Measurements from ENCODE around the gene BRD7.

The BRD7 gene

DNA sequence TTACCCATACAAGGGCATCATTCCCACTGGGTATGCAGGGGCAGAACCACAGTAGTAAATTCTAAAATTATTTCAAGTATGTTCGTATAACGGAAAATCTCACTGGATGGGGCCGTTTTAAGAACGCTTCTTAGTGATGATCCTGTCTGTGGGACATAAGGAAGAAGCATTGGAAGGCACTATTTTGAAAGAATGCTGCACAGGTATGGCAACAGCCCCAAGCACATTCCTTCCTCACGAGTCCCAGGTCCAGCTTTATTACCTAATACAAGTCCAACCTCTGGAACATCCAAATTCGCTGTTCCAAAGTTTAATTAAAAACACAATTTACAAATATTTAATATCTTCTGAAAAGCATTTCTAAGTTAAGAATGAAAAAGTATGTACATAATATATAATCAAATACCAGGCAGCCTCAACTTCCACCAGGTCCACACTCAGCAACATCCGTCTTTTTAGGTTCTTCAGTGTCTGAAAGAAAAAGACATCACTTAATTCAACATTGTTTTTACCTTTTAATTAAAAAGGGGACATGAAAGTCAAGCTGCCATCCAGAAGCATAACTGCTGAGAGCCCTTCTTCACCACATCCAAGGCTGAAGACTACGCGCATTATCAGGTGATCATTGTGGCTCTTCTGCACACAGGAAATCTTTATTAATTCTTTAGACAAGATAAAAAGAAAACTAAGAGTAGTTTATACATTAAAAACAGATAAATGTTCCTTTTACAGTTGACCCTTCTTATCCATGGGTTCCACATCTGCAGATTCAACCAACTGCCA lies 49.8 kb downstream of the BRD7 start:
- no peak for DNase-seq

DNA sequence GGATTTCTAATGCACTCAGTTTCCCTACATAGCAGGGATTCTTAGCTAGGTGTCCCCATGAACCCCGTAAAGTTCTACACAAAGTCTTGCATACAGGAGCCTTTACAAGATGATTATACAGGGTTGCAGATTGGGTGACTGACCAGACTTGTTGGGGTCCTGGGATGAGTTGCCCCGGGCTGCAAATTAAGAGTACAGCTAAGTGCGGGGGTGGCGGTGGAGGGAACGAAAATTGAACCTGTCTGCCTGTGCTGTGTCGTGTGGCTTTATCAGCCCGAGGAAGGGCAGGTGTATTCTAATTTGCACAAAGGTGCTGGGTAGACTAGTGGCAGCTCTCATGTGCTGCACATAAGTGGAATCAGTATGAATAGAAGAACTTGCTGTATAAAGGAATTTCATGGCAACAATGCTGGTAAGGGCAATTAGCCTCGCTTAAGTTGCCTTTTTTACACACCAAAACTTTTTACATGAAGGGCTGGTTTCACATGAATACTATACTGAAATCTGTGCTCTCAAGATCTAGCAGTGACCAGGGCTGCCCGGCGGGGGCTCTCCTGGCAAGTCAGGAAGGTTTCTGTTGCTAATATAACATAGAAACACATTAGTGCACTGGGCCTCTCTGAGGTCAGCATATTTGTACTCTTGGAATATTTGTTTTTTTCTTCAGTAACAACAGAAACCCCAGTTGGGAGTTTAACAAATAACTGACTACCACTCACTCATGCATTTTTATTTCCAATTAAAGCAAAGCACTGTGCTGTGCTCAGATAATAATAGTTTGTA lies 51.7 kb downstream of the BRD7 start:
- DNase-seq = no peak

DNA sequence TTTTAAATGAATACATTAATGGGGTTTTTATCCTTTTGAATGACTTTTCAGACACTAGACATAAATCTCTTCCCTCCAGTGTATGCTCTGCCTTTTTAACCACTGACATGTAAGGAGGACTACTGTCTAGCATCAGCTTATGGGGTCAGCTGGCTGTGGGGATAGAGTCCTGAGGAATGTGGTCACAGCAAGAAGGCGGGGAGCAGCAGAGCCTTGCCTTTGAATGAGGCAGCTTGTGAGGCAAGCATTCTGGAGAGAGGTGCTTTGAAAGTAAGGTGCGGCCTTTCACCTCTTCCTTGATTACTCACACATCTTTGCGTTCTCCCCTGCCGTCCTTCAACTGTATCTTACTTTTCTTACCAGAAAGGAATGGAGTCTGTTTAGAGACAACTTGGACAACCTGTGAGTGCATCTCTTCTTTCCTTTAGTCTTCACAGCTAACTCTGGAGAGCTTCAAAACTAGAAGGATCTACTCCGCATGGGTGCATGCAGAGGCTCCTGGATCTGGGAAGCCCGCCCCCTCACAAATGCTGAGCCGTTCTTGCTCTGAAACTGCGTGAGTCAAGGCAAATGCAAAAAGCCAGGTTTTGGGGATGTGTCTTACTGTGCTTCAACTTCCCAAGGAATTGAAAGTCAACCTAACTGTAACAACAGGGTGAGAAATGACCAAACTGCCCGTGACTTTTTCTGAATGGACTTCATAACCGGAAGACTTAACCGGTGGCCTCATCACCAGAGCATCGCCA lies 52.5 kb downstream of the BRD7 start:
- DNase-seq = no peak

DNA sequence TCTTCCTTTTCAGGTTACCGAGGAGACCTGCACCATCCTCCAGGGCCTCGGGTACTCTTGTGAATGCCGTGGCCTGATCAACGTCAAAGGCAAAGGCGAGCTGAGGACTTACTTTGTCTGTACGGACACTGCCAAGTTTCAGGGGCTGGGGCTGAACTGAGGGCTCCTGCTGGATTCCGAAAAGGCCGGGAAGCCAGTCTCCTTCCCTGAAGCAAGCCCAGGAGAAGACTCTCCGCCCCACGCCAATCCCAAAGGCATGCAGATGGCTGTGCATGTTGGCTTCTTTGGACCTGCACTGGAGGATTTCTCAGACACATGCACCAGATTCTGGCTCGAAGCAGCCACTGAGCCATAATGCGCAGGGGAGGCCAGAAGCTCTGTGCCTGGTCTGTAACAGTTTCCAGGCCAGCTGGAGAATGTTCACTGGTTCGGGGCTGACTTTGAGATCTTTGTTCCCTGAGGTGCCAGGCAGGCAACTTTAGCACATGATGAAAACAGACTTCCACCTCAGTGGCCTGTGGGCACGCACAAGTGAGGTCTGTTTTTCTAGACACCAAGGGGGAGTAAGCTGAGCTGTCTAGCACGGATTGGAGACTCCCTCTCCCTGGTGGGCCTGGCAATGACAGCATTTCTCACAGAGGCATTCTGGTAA lies 53.3 kb downstream of the BRD7 start:
- DNase-seq = no peak

DNA sequence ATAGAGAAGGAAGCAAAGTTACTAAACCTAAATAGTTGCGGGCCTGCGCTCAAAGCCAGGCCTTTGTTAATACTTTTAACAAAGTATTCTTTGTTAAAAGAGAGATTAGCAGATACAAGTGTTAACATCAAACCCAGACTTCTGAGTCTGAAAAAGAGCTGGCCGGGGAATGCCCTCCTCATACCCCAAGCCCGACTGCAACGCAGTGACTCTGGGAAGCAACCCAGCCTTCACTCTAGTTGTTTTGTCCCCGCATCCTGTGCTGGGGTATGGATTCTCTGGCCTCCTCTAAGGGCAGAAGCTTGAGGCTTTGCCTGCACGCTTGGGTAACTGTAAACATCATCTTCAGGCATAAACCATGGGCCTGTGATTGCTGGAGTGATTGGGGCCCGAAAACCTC lies 54.1 kb downstream of the BRD7 start:
- no peak for DNase-seq

DNA sequence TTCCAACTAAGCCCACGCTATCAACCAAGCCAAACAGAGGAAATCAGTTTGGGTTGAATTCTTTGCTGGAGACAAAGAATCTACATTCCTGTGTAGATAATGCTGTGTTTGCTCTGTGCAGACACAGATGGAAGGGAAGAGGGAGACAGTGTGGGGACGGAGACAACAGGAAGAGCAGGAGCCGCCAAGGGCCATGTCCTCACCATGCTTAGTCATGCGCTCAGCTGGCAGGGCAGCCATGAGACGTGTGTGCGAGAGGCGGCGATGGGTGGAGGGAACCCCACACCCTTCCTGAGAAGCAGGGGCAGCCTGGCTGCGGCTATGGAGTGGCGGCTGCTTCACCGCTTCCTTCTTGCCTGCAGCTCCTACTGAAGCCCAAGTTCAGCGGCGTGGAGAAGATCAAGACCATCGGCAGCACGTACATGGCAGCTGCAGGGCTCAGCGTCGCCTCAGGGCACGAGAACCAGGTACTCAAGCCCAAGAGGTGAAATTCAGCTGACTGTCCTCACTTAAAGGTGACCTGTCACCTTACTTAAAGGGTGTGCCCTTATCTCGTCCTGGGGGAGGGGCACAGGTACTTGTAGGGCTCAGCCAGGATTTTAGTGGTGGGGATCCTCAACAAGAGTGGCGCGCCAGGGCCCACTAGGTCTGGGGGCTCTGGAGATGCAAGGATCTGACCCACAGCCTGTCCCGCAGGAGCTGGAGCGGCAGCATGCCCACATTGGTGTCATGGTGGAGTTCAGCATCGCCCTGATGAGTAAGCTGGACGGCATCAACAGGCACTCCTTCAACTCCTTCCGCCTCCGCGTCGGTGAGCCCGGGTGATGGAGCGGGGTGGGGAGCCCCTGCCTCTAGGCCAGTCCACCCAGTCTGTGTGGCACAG lies 55.0 kb downstream of the BRD7 start:
- no peak for DNase-seq

DNA sequence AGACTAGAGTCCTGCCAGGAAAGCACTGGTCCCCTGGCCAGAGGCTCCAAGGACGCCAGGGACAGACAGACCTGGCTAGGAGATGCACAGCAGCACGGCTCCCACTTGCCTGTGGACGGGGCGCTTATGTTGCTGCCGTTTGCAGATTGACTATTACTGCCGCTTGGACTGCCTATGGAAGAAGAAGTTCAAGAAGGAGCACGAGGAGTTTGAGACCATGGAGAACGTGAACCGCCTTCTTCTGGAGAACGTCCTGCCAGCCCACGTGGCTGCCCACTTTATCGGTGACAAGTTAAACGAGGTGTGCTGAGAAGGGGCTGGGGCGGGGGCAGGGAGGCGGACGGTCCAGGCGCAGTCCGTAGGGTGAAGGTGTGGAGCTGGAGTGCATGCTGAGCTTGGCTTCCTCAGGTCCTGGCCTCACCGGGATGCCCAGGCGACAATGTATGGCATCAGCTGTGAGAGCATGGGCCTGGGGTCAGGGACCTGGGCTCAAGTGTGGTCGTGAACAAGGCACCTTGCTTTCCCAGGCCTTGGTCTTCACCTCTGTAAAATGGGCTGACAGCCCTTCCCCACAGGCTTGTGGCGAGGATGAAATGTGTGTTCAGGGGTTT lies 56.8 kb downstream of the BRD7 start:
- no peak for DNase-seq

DNA sequence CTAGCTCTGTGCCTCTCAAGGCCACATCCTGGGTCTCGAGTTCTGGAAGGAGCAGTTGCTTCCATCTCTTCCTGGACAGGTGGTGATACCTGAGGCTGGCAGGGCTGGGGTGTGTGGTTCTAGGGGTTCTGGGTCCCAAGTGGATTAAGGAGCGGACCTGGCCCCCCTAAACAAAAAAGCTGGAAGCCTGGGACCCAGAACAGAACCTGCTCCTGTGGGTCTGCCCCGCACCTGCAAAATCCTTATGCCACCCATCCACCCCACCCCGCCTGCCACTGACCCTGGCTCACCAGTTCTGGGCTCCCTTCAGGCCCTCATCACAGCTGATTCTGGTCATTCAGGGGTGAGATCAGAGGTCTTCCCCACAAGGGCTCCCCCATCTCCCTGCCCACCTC lies 57.7 kb downstream of the BRD7 start:
- no peak for DNase-seq

DNA sequence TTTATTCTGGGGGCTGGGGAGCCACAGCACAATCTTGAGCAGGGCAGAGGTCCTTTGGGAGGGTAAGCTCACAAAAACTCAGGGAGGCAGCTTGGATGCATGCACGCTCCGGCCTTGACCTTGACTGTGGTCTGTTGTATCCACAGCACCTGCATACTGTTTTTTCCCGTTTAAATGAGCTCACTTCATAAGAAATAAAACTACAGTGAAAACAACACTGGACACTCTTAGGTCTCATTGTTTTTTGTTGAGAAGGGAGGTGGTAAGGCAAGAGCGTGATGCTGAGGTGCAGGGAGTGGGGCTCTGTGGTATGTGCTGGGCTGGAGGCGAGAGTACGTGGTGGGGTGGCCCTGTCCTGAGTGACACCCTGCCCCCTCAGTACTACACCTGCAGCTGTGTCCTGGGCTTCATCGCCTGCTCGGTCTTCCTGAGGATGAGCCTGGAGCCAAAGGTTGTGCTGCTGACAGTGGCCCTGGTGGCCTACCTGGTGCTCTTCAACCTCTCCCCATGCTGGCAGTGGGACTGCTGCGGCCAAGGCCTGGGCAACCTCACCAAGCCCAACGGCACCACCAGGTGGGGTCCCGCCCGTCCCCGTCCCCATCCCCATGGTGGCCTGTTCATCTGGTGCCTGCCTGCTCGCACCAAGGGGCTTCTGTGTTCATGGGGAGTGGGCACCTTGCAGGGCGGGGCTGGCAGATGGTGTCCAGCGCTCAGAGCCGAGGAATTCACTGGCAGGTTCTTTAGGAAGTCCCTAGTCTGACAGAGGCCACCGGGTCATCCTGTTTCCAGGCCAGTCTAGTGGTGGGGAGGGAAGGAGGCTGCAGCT lies 58.3 kb downstream of the BRD7 start:
- no peak for DNase-seq

DNA sequence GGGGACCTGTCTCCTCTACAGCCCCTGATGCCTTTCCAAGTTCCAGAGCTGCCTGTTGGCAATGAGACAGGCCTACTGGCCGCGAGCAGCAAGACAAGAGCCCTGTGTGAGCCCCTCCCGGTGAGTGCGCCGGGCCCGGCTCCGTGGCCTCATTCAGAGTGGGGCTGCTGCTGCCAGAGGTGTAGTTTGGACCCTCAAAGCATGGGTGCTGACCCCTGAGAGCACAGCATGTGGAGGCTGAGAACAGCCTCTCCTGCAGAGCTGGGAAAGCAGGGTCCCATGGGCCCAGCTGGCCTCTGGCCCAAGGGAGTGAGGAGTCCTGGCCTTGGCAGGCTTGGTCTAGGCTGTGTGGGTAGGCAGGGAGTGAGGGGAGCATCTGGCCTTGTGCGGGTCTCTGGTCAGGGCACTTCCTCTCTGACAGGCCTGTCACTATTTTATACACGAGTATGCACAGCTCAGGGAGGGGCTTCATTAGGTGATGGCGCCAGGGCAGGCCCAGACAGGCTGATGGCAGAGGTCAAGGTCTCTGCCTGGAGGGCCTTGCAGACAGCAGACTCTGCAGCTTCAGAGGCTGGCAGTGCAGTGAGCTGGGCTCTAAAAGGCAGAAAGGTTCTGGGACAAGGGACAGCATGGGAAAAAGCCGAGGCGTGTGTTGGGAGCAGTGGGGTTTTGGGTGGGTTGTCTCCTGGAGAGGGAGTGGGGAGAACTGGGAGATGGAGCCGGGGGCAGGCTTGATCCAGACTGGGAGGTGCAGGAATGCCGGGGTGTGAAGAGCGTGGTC lies 59.1 kb downstream of the BRD7 start:
- no peak for DNase-seq

DNA sequence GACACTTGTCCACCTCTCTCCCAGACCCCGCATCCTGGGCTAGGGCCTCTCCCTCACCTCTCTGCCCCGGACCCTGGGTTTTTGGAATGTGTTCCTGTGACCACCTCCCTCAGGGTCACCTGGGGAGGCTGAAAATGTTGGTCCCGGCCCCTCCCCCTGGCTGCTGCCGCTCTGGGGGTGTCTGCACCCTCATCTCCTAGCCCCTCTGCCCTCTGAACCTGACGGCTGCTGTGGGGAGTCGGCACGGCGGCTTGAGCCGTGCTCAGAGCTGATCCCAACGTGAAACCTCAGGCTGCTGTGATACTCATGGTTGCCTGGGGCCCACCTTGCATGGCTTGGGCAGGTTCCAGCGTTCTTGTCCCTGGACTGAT lies 59.6 kb downstream of the BRD7 start:
- no peak for DNase-seq

DNA sequence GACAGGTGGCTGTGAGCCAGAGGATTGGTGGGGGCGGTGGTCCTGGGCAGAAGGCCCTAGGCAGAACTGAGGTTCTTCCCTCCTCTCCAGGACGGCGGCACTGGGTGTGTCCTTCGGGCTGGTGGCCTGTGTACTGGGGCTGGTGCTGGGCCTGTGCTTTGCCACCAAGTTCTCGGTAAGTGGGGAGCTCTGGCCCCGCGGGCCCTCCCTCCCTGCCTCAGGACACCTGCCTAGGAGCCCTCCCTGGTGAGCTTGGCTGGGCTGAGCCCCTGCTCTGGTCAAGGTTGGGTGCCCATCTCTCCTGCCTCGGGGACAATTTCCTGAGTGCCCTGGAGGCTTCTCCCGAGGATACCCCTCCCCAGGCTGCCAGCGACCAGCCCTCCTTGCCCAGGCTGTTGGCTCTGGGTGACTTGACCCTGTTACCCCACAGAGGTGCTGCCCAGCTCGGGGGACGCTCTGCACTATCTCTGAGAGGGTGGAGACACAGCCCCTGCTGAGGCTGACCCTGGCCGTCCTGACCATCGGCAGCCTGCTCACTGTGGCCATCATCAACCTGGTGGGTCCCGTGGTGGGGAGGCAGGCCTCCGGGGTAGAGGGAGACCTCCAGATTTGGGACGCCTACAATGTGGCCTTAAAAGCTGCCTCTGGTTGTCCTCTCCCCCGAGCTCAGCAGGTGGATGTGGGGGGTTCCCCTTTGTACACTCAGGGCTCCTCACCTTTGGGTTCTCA lies 60.4 kb downstream of the BRD7 start:
- no peak for DNase-seq

DNA sequence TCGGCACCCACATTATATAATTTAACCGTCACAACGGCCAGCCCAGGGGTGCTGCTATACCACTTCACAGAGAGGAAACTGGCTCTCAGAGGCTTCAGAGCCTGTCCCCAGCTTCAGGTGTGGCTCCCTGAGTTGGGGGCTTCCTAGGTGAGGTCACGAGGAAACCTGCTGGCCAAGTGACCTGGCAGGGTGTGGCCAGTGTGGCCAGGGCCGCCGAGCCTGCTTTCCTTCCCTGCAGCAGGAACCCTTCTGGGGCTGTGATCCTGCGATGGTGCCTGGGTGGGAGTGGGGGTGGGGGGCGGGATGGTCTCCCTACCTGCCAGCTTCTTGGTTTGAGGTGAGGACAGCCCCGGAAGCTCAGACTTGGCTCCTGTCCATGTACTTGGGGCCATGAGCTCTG lies 62.5 kb downstream of the BRD7 start:
- DNase-seq = no peak

DNA sequence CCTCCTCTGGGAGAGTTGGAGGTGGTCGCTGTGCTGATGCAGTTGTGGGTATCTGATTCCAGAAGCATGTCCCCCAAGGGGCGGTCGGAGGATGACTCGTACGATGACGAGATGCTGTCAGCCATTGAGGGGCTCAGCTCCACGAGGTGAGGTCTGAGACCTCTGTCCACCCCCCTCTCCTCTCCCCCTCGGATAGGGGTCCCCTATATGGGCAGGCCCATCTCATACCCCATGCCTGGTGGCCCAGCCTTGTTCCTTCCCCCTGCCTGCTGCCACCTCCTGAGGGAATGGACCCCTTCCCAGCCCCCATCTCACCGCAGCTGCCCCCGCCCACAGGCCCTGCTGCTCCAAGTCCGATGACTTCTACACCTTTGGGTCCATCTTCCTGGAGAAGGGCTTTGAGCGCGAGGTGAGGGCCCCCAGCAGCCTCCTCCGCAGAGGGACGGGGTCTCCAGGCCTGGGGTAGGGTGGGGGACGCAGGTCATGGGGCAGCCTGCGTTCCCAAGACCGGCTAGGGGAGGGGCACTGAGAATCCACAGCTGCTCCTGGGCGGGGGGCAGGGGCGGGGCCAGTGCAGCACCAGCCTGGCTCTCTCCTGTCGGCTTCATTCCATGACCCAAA lies 63.2 kb downstream of the BRD7 start:
- DNase-seq = no peak

DNA sequence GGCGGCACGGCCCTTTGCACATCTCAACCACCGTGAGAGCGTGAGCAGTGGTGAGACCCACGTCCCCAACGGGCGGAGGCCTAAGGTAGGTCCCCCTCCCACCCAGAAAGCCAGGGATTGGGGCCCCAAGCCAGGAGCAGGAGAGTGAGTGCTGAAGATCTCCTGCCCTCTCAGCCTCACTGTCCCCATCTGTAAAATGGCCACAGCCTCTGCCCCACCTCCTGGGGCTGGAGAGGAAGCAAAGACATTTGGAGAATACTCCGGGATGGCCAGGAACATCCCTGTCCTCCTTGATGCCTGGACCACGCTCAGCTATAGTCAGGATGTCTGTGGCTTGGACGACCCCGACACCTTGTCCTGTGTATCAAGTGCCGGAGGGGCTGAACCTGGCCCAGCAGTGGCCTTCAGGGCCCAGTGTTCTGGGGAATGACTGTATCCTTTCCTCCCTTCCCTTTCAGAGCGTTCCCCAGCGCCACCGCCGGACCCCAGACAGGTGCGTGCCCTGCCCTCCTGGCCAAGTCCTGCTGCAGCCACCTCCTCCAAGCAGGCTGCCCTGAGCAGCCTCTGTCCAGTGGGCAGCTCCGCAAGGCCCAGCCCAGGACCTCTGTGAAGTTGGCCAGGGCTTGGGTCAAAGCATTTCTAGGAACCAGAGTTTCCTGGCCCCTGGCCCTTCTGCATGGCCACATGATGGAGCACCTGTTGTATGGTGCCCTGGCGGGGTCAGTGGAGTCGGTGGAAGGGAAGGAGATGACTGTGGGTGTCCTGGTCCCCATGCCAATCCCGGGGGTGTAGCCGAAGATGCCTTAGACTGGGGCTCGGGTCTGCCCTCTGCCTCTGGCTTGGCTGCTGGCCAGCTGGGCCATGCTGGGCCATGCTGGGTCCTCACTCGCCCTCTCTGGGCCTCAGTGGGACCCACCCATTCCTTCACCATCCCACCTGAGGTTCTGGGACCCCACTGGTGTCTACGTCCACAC lies 64.0 kb downstream of the BRD7 start:
- no peak for DNase-seq

DNA sequence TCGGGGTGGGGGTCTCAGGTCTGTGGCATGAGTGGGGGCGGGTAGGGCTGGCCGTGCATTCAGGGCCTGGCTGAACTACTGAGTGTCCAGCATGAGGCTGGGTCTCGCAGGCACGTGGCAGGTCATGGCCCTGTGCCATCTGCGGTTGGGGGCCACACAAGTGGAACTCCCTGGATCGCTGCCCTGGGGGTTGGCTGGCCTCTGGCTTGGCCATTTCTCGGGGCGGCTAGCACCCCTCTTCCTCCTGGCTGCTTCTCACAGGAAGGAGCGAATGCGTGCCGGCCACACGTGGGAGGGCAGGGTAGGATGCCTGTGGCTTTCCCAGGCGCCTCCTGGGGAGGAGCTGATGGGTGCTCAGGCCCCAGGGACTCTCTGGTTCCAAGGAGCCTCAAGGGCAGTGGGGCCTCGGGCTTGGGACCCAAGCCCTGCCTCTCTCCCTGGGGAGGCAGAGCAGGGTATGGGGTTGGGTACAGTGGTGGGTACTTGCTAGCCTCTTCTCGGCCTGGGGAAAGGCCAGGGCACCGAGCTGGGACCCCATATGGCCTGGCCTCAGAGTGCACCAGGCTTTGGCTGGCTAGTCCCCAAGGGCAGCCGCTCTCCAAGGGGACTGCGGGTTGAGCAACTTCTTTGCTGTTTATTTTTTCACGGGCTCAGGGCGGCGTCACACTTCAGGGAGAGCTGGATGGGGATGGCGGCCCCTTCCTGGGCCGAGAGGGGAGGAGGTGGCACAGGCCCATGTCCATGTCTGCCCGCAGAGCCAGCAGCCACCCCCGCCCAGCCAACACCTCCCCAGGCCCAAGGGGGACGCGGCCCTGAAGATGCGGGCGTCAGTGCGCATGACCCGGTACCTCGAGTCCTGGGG lies 65.0 kb downstream of the BRD7 start:
- no peak for DNase-seq
